SU-DHL-6 (cell line): ENCODE results near the gene C22orf15.

ENCODE experiments used
- H2AFZ ChIP-seq: fragments of 200-600 bp; sonication (generic); 2 replicates; pipeline ENCODE4 v1.6.1; 2014; ENCODE audit warnings: low read depth, mild to moderate bottlenecking, moderate library complexity, mixed read lengths, antibody characterized with exemption, low read length; ENCODE audit not compliant: severe bottlenecking
- H3F3A ChIP-seq: fragments of 200-600 bp; shearing (Covaris generic); 2 replicates; pipeline ENCODE4 v1.6.0; 2016; ENCODE audit warnings: antibody characterized with exemption, mild to moderate bottlenecking; ENCODE audit not compliant: insufficient read depth
- H3K27ac ChIP-seq: fragments of 200-600 bp; sonication (generic); 2 replicates; pipeline ENCODE4 v1.5.1; 2016; ENCODE audit warnings: low read depth, mild to moderate bottlenecking, low read length, moderate library complexity, mixed read lengths
- H3K27me3 ChIP-seq: fragments of 200-600 bp; sonication (generic), shearing (Covaris generic); 2 replicates; pipeline ENCODE4 v1.6.0; 2014; ENCODE audit warnings: mild to moderate bottlenecking, low read length
- H3K36me3 ChIP-seq: fragments of 200-600 bp; sonication (generic); 2 replicates; pipeline ENCODE4 v1.6.1; 2014; ENCODE audit warnings: mild to moderate bottlenecking, low read length, mixed read lengths
- H3K4me2 ChIP-seq: fragments of 300-600, 200-600 bp; shearing (Covaris generic), sonication (generic); 2 replicates; pipeline ENCODE4 v1.6.0; 2014; ENCODE audit warnings: low read length, low read depth, mild to moderate bottlenecking; ENCODE audit not compliant: poor library complexity, severe bottlenecking
- H3K4me3 ChIP-seq: fragments of 200-600 bp; sonication (generic); 2 replicates; pipeline ENCODE4 v1.5.1; 2014; ENCODE audit warnings: antibody characterized with exemption, low read length, mild to moderate bottlenecking, mixed read lengths; ENCODE audit not compliant: insufficient read depth, poor library complexity, severe bottlenecking
- H3K79me2 ChIP-seq: fragments of 200-600 bp; sonication (generic); 2 replicates; pipeline ENCODE4 v1.6.1; 2014; ENCODE audit warnings: mild to moderate bottlenecking, low read length, moderate library complexity; ENCODE audit not compliant: insufficient read depth
- H3K9ac ChIP-seq: fragments of 200-600 bp; sonication (generic); 2 replicates; pipeline ENCODE4 v1.7.0; 2014; ENCODE audit warnings: mild to moderate bottlenecking, low read length
- H3K9me2 ChIP-seq: fragments of 200-600 bp; sonication (generic); replicated peaks from 2 replicates; pipeline ENCODE4 v1.6.1; 2014; ENCODE audit warnings: low read length; ENCODE audit not compliant: insufficient read depth
- H3K9me3 ChIP-seq: fragments of 200-600 bp; sonication (generic); 2 replicates; pipeline ENCODE4 v1.6.1; 2014; ENCODE audit warnings: low read length, mixed read lengths; ENCODE audit not compliant: insufficient read depth
- H4K20me1 ChIP-seq: fragments of 200-600 bp; sonication (generic); 2 replicates; pipeline ENCODE4 v1.6.1; 2014; ENCODE audit warnings: low read depth, mild to moderate bottlenecking, antibody characterized with exemption, low read length, moderate library complexity, mixed read lengths
- EZH2phosphoT487 ChIP-seq: fragments of 200-600 bp; sonication (generic), shearing (Covaris generic); conservative IDR thresholded peaks from 2 replicates; pipeline ENCODE4 v1.6.1; 2018; ENCODE audit warnings: mild to moderate bottlenecking, antibody characterized with exemption, low read length, moderate library complexity, mixed read lengths
- TF ChIP-seq, protein P1 (sequence below): fragments of 200-600 bp; sonication (generic); IDR thresholded peaks from one replicate; pipeline ENCODE4 v1.5.1; 2017; ENCODE audit warnings: antibody characterized with exemption, mild to moderate bottlenecking, low read length, moderate library complexity; ENCODE audit not compliant: insufficient read depth, poor library complexity, severe bottlenecking

C22orf15 gene

DNA sequence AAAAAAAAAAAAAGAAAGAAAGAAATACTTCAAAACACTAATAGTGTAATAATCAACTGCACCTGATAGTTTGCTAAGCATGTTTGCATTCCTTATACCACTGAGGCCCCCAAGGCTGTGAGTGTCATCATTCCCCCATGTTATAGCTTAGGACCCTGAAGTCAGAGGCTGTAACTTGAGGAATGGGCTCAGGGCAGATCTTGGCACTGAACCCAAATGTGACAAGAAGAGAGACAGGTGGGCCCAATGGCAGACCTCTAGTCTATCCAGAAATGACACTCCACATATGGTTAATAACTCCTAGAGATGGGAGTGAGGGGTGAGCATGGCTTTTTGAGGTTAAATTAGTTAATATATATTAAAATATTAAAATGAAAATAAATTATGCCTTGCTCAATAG lies 25.1 kb upstream of the C22orf15 start:
- H3K9me3 ChIP-seq = no peaks in the 10 kb centered on the region
- no peak overlapping the region for H3K4me2 ChIP-seq
- 0 out of 2 replicates have a peak, but pooled peaks cover 2% of the 10 kb centered on the region for H3F3A ChIP-seq
- no peak overlapping the region for H2AFZ ChIP-seq
- H3K27ac ChIP-seq = no peak overlapping the region
- H3K4me3 ChIP-seq = no peak overlapping the region
- H3K9me2 ChIP-seq = no peaks in the 10 kb centered on the region
- no peaks in the 10 kb centered on the region for H3K27me3 ChIP-seq
- no peaks in the 10 kb centered on the region for H4K20me1 ChIP-seq
- TF ChIP-seq EZH2phosphoT487 = no peak
- TF ChIP-seq, protein P1, sequence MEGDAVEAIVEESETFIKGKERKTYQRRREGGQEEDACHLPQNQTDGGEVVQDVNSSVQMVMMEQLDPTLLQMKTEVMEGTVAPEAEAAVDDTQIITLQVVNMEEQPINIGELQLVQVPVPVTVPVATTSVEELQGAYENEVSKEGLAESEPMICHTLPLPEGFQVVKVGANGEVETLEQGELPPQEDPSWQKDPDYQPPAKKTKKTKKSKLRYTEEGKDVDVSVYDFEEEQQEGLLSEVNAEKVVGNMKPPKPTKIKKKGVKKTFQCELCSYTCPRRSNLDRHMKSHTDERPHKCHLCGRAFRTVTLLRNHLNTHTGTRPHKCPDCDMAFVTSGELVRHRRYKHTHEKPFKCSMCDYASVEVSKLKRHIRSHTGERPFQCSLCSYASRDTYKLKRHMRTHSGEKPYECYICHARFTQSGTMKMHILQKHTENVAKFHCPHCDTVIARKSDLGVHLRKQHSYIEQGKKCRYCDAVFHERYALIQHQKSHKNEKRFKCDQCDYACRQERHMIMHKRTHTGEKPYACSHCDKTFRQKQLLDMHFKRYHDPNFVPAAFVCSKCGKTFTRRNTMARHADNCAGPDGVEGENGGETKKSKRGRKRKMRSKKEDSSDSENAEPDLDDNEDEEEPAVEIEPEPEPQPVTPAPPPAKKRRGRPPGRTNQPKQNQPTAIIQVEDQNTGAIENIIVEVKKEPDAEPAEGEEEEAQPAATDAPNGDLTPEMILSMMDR = no peak
- no peaks in the 10 kb centered on the region for H3K36me3 ChIP-seq
- H3K9ac ChIP-seq = no peak overlapping the region
- H3K79me2 ChIP-seq = no peaks in the 10 kb centered on the region

DNA sequence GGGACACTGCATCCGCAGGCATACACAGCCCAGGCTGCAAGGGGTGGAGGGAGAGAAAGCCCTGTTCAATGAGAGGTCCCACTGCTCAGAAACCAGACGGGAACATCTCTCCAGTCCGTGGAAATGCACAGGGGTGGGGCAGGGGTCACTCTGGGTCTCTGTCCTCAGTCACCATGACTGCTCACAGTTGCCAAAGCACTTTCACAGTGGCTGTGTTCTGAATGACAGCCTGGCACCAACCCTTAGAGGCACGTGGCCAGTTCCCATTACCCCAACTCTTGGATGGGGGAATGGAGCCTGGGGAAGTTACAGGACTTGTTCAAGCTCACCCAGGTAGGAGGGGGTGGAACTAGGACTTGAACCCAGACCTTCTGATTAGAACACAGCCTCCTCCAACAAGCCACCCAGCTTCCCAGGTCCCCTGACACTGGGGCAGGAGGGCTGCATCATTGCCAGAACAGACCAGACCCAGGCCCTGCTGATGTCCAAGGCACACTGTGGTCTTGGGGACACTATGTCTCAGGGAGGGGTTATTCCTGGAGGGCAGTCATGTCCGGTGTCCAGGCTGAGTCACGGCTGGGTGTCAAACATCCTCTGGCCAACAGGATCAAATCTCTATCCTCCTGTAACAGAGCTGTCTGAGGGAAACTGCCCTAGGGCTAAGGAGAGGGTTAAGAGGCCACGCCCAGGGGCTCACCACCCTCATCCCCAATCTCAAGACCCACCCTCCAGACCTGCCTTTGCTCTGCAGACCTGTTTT lies 20.1 kb upstream of the C22orf15 start:
- Histone ChIP-seq H3K27me3 (no peaks in the 10 kb centered on the region), H3K9me2 (no peaks in the 10 kb centered on the region), H3K36me3 (no peaks in the 10 kb centered on the region), H2AFZ (no peak overlapping the region), H3K27ac (no peak overlapping the region), H3K4me3 (no peak overlapping the region), H3K9me3 (no peaks in the 10 kb centered on the region), H3F3A (0 out of 2 replicates have a peak, but pooled peaks cover 2% of the 10 kb centered on the region), H4K20me1 (no peaks in the 10 kb centered on the region), H3K9ac (no peak overlapping the region), H3K4me2 (no peak overlapping the region), H3K79me2 (no peaks in the 10 kb centered on the region)
- TF ChIP-seq, protein P1 = no peak
- TF ChIP-seq EZH2phosphoT487 = no peak

DNA sequence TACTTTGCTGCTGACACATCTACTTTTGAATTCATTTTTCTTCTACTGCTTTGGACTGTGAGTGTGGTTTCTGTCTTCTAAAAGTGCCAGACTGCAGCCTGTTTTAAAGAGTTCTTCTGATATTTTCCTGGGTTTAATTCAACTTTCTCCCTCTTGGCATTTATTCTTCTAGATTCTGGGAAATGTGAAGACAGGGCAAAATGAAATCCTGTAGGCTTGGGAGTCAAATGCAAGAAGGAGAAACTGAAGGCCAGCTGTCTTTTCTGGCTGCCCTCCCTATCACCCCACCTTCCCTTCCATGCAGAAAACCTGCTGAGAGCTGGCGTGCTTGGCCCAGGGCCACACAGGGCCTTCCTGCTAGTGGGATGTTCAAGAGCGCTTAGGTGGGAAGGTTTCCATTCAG lies 19.5 kb upstream of the C22orf15 start:
- Histone ChIP-seq H3K4me3 (no peak overlapping the region), H3K4me2 (no peak overlapping the region), H3K9me2 (no peaks in the 10 kb centered on the region), H2AFZ (no peak overlapping the region), H3K27ac (no peak overlapping the region), H3K79me2 (no peaks in the 10 kb centered on the region), H3F3A (0 out of 2 replicates have a peak, but pooled peaks cover 2% of the 10 kb centered on the region), H3K9ac (no peak overlapping the region), H3K36me3 (no peaks in the 10 kb centered on the region), H4K20me1 (no peaks in the 10 kb centered on the region), H3K9me3 (no peaks in the 10 kb centered on the region), H3K27me3 (no peaks in the 10 kb centered on the region)
- TF ChIP-seq, protein P1 = no peak
- no peak for TF ChIP-seq EZH2phosphoT487
